HG02642 (cell line): ENCODE measurements around the gene CHST11.
A peak's percentile ranks its signal among the peaks of the same experiment; 100 is the strongest.

Experiments used
- ATAC-seq: cut with Tn5 transposase; IDR thresholded peaks from one replicate; pipeline ENCODE4 v1.9.1; 2021; ENCODE audit warnings: mild to moderate bottlenecking; ENCODE audit not compliant: unreplicated experiment, poor library complexity

CHST11 gene

GRCh38 chr12:104457746-104458693 lies 1.3 kb downstream of the CHST11 start:
- ATAC-seq: peak; percentile 14

DNA sequence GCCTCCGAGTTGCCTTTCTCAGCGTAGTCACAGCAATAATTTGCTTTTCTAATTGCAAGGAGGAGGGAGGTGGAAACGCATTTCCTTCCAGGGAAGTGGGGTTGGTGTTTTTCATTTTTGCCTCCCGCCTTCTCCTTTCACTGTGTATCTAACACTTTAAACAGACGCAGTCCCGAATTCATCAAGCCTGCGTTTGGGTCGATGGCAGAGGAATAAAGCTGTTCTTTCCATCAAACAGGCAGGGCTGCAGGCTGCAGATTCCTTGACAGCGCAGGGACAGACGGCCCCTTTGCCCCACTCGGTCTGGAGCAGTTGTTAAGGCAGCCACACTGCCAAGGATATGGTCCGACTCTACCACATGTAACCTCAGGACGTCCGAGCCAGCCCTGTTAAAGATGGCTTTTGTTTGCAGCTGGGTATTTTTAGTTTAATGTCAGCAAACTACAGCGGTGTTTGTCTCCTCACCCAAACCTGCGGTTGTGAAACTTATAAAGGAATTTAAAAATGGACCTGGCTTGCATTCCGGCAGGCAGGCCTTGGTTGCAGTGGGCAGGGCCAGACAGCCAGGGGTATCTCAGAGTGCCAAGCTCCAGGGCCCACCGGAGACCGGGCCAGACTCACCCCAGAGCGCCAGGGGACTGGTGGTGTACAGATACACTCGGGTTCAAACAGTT lies 2.1 kb downstream of the CHST11 start:
- no peak for ATAC-seq

DNA sequence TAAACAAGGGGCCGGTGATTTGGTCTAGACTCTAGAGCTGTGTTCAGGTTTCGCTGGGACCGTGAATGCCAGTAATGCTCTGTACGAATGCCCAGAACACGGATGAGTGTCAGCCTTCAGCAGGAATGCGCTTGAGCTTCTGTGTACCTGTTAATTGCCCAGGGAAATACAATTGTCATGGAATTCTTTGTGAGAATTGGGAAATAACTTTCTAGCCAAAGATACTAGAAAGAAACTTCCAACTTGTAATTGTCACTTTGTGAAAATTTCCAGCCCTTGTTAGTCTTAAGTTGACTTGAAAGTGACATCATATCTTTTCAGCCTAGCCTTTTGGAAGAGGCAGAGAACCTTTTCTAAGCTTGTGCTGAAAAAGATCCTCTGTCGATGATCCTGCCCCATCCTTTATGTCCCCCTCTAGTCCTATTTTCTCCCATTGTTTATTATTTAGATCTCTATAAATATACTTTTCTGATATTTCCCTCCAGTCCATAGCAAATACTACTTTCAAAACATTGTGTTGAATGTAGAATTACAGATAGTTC lies 2.7 kb downstream of the CHST11 start:
- no peak for ATAC-seq

DNA sequence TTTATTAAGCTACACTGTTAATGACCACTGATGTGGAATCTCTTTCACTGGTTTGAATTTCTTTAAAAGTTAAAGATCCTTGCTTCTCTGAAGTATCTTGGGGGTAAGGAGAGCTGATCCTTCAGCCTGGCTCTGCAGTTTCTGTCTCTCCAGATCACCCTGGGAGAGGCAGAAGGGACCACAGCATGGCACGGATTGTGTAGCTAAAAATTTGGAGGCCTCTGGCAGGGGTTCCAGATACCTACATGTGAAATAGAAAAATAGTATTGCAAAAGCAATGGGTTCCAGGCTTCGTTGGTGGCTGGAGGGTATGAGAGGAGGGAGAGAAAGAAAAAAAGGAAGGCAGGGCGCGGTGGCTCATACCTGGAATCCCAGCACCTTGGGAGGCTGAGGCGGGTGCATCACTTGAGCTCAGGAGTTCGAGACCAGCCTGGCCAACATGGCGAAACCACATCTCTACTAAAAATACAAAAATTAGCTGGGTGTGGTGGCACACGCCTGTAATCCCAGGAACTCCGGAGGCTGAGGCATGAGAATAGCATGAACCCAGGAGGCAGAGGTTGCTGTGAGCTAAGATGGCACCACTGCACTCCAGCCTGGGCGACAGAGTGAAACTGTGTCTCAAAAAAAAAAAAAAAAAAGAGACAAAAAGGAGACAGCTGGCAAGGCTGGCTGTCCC lies 3.4 kb downstream of the CHST11 start:
- no peak for ATAC-seq

DNA sequence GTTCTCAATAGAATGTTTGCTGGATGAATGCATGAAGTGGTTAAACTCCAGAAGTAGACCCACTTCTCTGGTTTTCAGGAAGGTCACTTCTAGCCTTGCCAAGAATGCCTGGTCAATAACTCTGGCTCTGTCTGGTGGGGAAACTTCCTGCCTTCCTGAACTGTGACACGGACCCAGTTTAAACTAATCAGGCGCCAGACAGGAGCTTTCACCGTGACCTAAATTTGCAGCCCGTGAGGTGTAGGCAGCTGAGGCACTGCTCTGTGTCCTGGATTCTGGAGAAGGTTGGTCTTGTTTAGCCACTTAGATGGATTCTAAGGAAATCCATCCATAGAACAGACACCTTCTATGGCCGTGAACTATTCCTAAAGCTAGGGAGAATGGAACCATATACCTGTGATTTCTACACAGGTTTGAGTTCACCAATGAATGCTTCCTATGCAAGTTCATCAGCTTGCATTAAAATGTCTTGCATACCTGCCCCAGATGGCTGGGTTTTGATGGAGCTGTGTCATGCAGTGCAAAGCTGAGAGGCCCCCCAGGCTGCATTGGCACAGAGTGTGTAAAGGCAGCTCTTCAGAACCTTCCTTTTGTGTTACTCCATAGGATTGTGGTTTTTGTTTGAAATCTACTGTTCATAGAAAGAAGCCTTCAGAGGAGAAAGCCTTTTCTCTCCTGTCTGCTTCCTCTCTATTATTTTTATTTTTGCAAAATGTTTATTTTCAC lies 4.4 kb downstream of the CHST11 start:
- no peak for ATAC-seq

- no peak for ATAC-seq
These were observed 5.6 kb downstream of the CHST11 start for GRCh38 chr12:104462325-104462724.

DNA sequence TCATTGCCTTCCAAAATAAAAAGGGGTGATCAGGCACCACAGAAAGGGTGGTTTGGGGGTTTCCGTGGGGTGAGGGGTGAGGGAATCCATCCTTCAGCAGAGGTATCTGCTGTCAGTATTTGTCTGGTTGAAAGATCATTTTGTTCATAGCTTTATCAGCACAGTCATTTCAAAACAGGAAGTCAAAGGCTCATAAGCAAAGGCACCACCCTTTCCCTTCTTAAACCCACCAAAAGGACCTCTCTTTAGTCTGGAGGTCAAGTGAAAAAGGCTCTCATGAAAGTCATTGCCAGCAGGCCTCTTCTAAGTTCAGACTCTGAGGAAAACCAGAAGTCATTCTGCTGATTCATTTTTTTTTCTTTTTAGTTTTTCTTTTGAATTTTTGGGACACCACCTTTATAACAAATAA lies 6.2 kb downstream of the CHST11 start:
- peak; percentile 42 for ATAC-seq

GRCh38 chr12:104463368-104463767 lies 6.6 kb downstream of the CHST11 start:
- no peak for ATAC-seq

- no peak for ATAC-seq
These were observed 8.2 kb downstream of the CHST11 start for GRCh38 chr12:104464899-104465298.

- ATAC-seq: no peak
These were observed 10.1 kb downstream of the CHST11 start for GRCh38 chr12:104466709-104467345.

GRCh38 chr12:104467346-104467837 lies 10.6 kb downstream of the CHST11 start:
- ATAC-seq: no peak

DNA sequence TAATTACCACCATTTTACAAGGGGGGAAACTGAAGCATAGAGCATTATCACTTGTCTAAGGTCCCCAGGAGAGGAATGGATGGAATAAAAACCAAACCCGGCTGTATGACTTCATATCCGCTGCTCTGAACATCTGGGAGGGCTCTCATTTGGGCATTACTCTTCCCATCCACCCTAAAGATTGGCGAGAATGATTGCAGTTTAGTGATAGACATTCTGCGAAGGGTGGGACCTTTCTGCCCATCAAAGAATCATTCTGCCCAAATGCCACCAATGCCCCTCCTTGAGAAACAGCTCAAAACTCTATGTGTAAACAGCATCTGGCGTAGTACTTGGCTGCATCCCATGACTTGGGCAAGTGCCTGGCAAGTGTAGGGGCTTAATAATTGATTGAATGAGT lies 11.6 kb downstream of the CHST11 start:
- no peak for ATAC-seq

DNA sequence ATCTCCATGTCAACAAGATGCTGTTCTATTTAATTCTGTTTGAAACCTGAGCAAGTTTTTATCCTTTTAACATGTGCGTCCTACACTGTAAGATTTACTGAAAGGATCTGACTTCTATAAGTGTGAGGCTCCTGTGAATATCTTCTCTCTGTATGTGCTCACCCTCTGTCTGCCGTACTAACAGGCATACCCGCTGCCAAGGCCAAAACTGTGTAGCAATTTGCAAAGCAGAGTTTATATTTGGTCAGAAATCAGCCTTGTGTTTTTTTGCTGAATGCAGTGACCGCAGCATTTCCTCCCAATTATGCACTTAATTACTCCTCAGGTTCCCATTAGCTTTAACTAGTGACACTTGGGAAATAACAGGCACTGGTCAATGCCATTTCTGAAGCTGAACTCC lies 12.3 kb downstream of the CHST11 start:
- ATAC-seq: no peak

- ATAC-seq: no peak
These were observed 12.8 kb downstream of the CHST11 start for GRCh38 chr12:104469523-104469922.

- no peak for ATAC-seq
These were observed 13.8 kb downstream of the CHST11 start for GRCh38 chr12:104470521-104470920.

GRCh38 chr12:104471336-104471735 lies 14.6 kb downstream of the CHST11 start:
- ATAC-seq: no peak

DNA sequence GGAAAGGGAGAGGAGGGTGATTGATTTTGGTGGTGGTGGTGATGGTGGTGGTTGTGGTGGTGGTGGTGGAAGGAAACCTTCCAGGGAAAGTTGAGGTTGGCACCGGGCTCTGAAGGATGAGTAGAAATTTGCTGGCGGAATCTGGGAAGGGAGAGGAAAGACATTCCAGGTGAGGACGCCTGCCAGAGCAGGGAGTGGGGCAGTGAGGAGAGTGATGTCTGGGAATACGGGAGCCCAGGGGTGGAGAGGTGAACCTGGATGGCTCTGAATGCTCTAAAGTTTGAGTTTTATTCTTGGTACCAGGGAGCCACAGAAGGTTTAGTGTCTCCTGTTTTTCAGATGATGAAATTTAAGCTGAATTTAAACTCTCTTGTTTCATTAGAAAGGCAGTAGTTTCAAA lies 16.0 kb downstream of the CHST11 start:
- ATAC-seq: no peak

DNA sequence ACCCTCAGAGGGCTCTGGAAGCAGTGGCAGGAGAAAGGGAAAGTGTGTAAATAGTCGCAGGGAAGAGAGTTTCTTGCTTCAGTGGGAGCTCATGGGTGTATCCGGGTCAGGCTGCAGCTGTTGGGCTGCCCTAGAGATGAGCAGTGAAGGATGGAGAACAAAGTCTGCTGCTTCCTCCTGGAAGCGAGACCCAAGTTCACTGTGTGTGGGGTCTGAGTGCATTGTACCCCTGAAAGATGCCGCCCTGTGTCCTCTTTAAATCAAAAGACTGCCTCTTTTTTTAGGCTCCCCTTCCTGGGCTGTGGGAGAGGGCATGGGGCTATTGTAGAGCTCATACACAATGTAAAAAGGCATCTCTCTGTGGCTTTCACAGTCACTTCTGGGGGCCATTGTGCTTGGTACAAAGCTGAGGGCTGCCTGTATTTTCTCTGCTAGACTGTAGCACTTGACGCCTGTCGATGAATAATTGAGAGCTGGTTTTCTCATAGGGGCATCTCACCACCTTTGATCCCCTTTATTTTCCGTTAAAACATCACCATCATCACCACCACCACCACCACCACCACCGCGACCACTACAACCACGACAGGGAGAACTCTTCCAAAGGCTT lies 16.7 kb downstream of the CHST11 start:
- peak; percentile 60 for ATAC-seq

DNA sequence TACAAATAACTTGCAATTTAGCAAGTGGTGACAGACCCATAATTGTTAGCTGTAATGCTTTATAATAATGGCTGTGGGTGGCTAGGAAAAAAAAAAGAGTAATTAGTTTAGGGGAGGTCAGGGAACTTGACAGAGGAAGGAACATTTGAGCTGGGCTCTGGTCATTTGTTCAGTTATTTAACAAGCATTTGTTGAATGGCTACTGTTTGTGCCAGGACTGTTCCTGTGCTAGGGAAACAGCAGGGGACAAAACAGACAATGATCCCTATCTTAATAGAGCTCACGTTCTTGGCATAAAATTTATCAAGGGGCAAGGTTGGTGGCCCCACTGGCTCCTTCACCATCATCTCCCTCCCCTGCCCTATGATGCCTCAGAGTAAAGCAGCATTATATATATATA lies 18.5 kb downstream of the CHST11 start:
- no peak for ATAC-seq
